ENCODE measurements around the gene ARHGEF37.
A peak's percentile ranks its signal among the peaks of the same experiment; 100 is the strongest.

Gene ARHGEF37

DNA sequence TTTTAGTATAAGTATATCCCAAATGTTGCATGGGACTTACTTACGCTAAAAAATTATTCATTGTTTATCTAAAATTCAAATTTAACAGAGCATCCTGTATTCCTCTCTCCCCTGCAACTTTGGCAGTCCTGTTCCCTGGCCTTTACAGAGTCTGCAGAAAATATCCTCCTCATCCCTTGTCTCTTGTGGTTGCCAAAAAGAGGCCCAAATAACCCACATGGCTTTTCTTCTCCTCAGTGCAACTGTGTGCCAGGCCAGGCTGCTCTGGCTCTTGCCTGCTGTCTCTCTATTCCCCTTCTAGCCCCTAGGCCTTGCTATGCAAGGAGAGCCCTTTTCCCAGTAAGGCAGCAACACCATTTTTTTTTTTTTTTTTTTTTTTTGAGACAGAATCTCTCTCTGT, 23.0 kb downstream of the ARHGEF37 start:
- no peak for DNase-seq

DNA sequence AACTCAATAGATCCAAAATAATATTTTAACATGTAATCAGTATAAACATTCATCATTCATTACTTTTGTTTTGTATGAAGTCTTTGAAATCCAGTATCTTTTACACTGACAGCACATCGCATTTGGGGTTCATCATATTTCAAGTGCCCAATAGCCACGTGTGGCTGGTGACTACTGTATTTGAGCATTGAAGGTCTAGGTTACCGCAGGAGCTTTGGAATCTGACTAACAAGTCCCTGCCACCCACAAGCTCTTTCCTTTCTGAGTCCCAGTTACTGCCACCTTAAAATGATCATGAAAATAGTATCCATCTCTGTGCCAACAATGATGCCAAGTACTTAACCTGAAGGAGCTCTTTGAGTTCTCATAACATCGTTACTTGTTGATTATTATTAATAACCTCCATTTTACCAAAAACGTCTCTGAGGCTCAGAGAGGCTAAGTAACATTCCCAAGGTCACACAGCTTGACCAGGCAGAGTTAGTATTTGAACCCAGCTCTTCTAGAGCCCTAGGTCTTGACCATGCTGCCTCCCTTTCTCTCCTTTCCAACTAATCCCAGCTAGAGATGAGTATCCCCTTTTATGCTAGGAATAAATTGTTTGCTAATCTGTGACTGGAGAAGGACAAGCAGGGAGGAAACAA, 24.2 kb downstream of the ARHGEF37 start:
- no peak for DNase-seq

DNA sequence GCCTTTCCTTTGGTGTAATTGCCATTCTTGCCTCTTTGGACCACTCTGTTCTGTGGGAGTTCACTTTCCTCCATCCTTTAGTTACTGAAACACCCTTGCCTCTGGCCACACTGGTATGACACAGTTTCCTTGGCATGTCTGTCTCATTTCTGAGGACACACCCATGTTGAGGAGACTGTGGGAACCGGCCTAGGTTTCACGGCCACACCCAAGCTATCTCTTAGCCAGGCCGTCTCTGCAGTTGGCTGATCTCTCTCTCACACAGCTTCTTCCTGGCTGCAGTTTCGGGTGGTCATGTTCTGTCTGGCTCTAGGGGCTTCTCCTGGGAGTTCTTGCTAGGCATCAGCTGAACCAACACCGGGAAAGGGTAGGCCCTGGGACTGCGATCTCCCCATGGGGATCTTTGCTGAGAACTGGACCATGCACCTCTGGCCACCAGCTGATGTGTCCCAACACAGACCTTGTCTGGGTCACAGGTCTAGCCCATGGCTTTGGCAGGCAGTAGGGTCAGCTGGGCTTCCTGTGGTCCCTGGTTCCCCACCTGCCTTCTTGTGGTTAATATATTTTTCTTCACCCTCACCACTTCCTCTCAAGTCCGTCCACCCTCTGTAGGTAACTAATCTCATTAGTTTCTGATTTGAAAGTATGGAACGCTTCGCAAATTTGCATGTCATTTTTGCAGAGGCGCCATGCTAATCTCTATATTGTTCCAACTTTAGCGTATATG, 24.9 kb downstream of the ARHGEF37 start:
- peak; percentile 98 for DNase-seq

DNA sequence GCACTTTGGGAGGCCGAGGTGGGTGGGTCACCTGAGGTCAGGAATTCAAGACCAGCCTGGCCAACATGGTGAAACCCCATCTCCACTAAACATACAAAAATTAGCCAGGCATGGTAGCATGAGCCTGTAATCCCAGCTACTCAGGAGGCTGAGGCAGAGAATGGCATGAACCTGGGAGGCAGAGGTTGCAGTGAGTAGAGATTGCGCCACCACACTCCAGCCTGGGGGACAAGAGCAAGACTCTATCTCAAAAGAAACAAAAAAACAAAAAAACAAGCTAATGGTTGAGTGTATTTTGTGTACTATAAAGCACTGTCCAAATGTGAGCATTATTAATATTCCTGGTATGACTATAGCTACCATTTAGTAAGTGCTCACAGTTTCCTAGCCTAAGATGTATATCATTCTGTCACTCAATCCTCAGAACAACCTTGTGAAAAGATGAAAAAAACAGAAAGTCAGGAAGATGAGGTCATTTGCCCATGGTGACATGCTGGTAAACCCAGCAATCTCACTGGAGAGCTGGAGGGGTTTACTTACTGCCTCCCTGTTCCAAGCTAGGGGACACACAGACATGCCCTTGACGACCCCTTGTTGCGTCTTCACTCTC, 27.7 kb downstream of the ARHGEF37 start:
- DNase-seq: no peak

DNA sequence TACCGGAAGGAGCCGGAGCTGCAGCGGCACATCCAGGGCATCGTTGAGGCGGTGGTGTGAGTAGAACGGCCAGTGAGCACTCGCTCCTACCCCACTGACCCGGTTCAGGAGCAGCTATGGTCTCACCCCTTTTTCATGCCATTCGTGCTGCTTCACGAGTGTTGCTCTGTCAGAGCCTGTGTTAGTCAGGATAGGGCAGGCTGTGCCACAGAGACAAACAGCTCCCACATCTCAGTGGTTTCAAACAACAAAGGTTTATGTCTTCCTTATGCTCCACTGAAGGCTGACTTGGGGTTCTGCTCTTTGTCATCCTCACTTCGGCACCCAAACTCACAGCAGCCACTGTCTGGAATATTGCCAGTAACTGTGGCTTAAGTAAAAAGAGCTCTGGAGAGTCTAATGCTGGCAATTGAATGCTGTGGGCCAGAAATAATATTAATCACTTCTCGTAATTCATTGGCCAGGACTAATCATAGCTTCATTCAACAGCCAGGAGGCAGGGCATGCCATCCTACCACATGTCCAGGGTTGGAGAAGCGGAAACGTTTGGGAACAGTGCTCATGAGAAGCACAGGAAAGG, 28.4 kb downstream of the ARHGEF37 start:
- peak; percentile 55 for DNase-seq

DNA sequence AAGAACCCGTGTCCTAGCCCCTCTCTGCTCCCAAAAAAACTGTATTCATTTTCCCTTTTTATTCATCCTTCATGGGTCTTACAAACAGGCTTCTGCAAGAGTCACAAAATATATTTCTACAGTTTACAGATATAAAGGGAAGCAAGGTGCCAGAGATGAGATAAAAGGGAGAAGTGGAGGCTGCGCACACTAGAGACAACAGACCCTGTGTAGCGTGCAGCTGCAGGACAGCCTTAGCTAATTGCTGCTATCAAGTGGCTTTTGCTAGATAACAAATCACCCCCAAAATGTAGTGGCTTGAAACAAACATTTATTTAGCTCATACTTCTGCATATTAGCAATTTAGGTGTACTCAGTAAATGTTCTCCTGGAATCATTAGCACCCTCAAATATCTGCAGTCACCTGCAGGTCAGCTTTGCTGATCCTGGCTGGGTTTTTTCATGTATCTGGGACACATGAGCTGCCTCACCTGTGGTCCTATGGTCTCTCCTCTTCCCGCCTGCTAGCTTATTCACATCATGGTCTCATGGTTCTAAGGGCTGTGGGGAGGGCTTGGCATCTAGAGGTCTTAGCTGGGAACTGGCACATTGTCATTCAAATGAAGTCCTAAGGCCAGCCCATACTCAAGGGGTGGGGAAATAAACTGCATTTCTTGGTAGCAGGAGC, 29.4 kb downstream of the ARHGEF37 start:
- peak; percentile 93 for DNase-seq

DNA sequence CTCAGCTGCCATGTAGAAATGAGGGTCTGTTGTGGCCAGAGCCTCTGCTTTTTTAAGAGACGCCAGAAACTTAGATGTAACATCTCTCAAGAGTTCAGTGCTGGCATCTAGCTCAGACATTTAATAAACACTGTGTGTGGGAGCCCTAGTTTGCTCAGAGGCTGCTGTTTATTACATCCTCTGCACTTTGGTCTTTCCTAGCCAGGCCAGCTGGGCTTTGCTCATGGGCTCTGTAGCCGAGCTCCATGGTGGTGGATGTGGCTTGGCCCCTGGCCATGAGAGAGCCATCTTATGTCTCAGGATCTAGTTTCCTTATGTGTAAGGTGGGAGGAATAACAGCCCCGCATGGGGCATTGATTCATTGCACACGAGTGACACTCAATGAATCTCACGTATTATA, 30.0 kb downstream of the ARHGEF37 start:
- DNase-seq: peak; percentile 56

DNA sequence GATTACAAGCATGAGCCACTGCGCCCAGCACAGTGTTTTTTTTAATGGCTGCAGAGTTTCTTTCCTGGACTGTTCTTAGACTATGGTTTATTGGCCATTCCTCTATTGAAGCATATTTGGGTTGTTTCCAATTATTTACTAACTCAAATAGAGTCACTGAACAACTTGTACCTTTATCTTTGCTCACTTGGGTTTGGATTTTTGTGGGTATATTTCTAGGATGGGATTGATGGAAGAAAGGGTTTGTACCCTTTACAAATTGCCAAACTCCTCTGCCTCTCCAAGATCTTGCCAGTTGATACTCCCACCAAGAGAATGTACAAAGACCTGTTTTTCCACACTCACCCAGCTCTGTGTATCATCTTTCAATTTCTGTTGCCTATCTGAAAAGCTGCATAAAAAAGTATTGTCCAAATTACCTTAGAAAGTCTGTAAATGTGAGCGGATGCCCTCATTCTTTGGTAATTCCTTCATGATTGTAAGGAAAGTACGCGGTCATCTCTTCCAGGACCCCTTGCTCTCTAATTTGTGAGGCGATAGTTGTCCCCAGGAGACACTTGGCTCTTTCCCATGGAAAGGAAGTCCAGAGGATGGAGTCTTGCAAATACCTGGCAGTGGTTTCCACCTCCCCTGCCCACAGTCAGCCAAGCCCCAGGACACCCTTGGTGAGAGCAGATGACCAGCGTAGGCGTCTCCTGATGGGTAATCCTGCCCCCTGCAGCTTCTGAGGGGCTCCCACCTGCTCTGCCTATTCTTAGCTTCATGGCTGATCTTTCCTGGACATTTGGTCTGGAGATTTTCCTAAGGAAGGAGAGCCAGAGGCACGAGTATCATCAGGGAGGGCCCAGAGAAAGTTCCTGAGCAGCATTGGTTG, 33.0 kb downstream of the ARHGEF37 start:
- no peak for DNase-seq

DNA sequence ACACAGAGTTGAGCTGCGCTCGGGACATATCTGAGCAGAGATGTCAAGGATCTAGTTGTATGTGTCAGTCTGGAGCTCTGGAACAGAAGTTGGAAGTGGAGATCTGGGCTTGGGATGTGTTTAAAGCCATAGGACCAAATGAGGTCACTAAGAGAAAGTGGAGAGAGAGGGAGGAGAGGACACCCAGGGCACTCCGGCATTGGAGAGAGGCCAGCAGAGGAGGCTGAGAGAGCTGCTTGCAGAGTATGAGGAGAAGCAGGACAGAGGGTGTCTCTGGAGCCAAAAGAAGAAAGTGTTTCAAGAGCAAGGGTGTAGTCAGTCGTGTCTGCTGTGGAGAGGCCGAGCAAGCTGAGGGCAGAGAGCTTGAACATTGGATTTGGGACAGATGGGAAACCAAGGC, 34.7 kb downstream of the ARHGEF37 start:
- no peak for DNase-seq

DNA sequence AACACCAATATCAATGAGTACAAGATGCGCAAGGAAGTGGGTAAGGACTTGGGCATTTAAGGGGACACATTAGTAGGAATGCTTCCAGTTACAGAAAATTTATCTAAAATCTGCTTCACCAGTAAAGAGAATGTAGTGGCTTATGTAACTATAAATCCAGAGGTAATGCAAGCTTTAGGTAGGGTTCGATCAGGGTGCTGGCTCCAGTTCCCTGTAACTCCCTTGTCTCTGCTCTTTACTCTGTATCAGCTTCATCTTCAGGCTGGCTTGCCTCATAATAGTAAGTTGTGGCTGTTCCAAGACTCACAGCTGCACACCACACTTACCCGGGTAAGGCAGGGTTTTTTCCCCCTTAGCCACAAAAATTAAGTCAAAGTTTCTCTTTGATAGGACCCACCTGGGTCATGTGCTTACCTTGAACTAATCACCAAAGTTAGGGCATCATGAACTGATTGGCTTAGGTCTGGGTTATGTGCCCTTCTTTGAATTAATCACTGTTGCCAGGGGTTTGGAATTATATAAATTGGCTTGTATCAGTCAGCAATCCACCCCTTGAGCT, 35.5 kb downstream of the ARHGEF37 start:
- DNase-seq: no peak

DNA sequence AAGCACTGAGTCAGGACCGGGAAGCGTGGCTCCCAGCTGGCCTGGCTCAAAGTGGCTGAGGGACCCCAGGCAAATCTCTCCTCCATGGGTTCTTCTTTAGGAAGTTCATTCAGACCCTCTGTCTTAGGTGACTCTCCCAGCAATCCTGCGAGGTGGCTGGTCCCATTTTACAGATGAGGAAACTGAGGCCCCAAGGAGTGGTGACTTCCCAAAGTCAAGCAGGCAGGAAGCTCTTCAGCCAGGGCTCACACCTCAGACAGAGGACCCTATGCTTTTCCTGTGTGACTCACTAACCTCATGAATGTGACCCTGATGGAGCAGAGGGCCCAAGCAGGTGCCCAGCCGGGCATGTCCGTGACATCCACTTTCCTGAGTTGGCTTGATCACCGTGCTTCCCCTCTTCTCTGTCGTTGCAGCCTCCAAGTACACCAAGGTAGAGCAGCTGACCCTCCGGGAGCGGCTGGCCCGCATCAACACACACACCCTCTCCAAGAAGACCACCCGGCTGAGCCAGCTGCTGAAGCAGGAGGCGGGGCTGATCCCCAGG, 36.5 kb downstream of the ARHGEF37 start:
- no peak for DNase-seq

DNA sequence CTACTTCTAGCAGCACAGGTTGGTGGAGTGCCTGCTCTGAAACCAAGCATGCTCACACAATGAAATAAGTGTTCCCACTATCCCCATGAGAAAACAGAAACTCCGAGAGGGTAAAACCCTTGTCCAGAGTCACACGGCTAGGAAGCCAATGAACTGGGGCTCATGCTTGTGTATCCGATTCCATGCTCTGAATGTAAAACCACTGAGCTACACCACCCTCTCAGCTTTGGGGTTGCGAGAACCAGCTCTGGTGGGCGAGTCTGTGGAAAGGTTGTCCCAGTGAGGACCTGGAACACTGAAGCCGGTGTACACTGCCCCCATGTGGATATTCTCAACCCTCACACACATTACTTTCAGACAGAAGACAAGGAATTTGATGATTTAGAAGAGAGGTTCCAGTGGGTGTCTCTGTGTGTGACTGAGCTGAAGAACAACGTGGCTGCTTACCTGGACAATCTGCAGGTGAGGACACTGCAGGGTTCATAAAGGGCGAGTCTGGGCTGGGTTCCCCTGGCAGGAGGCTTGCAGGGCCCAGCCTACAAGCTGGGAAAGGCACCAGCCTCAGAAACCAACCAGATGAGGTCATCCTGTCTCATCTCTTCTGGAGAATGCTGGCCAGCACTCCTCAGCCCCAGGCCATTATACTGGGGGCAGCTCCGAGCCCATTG, 37.4 kb downstream of the ARHGEF37 start:
- peak; percentile 82 for DNase-seq

DNA sequence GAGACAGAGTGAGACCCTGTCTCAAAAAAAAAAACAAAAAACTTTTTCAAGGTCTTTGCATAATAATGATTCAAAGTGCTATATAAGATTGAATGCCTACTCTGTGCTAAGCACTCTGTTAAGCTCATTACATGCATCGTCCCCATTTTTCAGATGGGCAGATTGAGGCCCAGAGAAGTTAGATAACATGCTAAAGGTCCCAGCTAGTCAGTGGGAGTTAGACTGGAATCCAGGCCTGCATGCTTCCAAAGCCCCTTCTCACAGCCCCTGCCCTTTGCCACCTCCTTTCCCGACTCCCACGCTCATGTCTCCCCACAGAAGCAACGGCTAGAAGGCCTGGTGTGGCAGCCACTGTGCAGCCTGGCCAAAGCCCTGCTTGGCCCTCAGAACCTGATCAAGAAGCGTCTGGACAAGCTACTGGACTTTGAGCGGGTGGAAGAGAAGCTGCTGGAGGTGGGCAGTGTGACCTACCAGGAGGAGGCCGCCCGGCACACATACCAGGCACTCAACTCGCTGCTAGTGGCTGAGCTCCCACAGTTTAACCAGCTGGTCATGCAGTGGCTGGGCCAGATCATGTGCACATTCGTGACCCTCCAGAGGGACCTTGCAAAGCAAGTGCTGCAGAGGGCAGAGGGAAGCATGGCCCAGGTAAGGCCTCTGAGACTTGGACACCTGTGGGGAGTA, 40.3 kb downstream of the ARHGEF37 start:
- no peak for DNase-seq

DNA sequence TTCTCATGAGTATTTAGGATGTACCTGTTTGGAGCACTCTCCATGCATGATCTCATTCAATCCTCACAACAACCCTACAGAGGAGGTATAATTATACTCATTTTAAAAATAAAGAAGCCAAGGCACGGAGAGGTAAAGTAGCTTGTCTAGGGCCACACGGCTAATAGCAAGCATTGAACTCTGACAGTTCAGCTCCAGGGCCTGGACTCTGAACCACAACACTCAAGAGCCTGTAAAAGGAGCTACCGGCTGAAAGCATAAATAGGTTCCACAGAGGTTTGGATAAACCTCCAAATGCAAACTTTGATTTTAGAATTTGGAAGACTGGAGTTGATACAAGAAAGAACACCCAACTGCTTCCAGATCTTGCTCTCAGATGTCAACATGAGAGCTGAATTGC, 41.2 kb downstream of the ARHGEF37 start:
- no peak for DNase-seq

DNA sequence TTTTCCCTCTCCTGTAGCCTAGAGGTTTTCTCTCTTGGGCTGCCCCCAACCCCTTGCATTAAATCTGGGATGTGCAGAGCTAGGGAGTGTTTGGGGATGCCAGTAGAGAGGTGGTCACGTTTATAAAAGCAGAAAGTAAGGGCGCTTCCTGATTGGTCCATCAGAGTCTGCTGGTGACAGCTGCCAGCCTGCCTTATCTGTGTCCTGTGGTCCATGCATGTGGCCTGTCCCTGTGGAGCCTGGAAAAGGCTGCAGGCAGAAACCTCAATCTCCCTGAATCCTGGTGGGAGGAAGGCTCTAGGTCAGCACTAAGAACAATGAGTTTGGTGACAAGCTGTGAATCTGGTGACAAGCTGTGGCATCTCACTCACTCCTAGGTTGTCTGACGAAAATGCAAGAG, 42.2 kb downstream of the ARHGEF37 start:
- no peak for DNase-seq

DNA sequence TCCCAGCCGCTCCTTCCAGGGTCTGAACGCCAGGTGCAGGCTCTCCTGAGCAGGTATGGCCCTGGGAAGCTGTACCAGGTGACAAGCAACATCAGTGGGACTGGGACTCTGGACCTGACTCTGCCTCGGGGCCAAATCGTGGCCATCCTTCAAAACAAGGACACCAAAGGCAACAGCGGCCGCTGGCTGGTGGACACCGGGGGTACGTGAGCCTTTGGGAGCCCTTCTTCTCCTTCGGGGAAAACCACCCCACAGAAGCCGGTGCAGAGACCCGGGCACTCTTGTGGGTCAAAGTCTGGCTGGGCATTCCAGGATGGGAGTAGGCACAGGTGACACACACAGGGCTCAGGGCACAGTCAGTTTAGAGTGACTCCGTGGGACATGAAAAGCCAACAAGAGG, 45.8 kb downstream of the ARHGEF37 start:
- DNase-seq: no peak

DNA sequence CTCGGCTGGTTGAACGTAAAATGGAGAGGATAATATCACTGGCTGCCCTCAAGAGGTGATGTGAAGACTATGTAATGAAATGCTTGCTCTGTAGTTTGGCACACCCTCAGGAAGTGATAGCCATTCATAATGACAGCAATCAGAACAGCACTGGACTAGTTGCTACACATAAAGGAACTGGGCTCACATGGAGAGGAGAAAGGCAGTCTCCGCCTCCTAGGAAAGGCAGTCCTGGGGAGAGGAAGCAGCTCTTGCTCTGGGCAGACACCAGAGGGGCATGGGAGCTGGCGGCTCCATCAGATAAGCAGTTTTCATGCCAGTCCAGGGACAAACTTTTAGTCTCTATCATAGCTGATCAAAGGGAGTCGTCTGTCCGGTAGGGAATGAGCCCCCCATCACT, 46.9 kb downstream of the ARHGEF37 start:
- no peak for DNase-seq

DNA sequence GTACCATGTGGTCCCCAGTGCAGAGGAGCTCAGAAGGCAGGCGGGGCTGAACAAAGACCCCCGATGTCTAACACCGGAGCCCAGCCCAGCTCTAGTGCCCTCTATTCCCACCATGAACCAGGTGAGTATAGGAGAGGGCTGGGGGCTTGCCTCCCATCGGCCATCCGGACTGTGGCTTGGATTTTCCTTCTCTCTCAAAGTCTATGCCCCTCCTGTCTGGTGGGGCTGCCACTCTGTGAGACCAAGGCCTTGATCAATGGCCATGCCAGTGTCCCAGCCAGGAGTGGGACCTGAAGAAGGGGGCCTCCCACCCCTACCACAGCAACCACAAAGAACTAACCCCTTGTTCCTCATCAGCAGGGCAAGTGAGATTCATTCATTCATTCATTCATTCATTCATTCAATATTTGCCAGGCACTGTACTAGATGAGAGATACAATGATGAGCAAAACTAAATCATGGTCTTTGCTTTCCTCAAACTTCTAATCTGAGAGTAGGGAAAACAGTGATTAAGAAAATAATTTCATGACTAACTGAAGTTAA, 47.6 kb downstream of the ARHGEF37 start:
- DNase-seq: no peak

DNA sequence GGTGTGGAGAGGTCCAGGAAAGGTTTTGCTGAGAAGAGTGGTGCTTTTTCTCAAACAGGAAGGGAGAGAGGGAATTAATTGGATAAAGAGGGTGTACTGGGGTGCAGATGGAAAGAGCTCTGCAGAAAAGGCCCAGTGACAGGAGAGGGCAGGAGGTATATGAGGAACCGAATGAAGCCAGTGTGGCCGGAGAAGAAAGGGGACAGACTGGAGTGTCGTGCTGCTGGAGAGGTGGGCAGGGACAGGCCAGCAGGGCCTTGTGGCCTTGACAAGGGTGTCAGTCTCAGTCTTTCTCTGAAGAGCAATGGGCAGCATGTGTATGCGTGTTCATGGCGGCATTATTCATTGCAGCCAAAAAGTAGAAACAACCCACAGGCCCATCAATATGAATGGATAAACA, 48.1 kb downstream of the ARHGEF37 start:
- DNase-seq: no peak

DNA sequence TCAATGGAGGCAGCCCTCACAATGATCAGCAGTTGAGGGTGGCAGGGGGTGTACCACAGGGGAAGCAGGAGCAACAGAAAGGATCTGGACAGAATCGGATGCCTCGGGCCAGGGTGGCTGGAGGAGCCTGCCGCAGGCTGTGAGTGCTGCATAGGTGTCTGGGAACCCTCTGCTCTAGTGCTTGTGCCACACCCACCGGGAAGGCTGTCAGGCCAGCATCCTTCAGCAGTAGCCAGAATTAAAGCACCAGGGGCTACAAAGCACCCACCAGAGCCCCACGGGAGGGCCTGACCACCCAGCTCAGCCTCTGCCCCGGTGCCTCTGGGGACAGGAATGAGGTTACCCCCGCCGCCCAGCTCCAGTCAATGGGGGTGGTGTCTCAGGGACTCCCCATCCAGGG, 49.0 kb downstream of the ARHGEF37 start:
- no peak for DNase-seq
